ENCODE measurements around the gene MIEF1. TPM values are rescaled to one million over a fixed set of nuclear protein-coding genes. Genes with fewer than 3 reads are reported as not detected.

Gene MIEF1
- total and polyA plus RNA-seq, 2 donors (not counting 1 experiment from before 2014, with no cell fraction given) = 9.8 to 37.2 TPM

GRCh38 chr22:39490135-39490798 is 11.8 kb upstream of the MIEF1 start:
- CTCF ChIA-PET = interaction anchor here (0.6 to 10.4 kb wide), 19 partner anchors 10 to 554 kb away, joined by 3 to 166 read pairs (median 4); partner anchors contain the start of genes MIEF1 and TAB1
- ATAC-seq (ENCODE audit: low read depth) = peak; percentile 98
- TF ChIP-seq CTCF (IDR thresholded peaks at IDR 0.05) (no peak), EZH2 (IDR thresholded peaks at IDR 0.05; ENCODE audit: borderline replicate concordance, insufficient read depth, low read depth, low read length, poor library complexity, severe bottlenecking) (no peak)
- peak overlapping the region; percentile 79 for H3K27ac Mint-ChIP-seq
- Histone ChIP-seq H3K4me1 (ENCODE audit: control insufficient read depth in 2 of 2, insufficient read depth in 2 of 2, low read length in 2 of 2) (peaks cover 4 to 14% of the 10 kb centered on the region in 2 donors), H4K20me1 (ENCODE audit: control insufficient read depth, insufficient read depth, low read length, poor library complexity, severe bottlenecking) (no peaks in the 10 kb centered on the region), H3K9me3 (ENCODE audit: control extremely low read depth in 1 of 3, control insufficient read depth in 2 of 3, insufficient read depth in 1 of 3, low read length in 2 of 3) (no peaks in the 10 kb centered on the region), H3K27ac (ENCODE audit: low read length in 2 of 2) (no peak overlapping the region), H3K79me2 (ENCODE audit: control insufficient read depth, insufficient read depth, low read length) (no peaks in the 10 kb centered on the region), H3K9ac (ENCODE audit: low read length) (no peak overlapping the region), H3K27me3 (replicated peaks in 1 of 4; ENCODE audit: control extremely low read depth in 1 of 4, control insufficient read depth in 3 of 4, insufficient read depth in 4 of 4, low read length in 3 of 4) (no peaks in the 10 kb centered on the region), H3K4me2 (replicated peaks; ENCODE audit: low read depth, low read length, poor library complexity, severe bottlenecking) (peak overlapping the region; percentile 66), H3K4me3 (ENCODE audit: control extremely low read depth in 1 of 5, extremely low read depth in 1 of 5, insufficient read depth in 1 of 5, low read depth in 2 of 5, low read length in 4 of 5) (peak overlapping the region in 2 of 5 experiments; percentile 12 to 37), H2AFZ (ENCODE audit: insufficient read depth, low read depth, low read length, poor library complexity, severe bottlenecking) (peak overlapping the region; percentile 46), H3K36me3 (replicated peaks in 1 of 2; ENCODE audit: control extremely low read depth in 1 of 2, control insufficient read depth in 1 of 2, extremely low read depth in 1 of 2, insufficient read depth in 2 of 2, low read length in 1 of 2) (peaks cover 0 to 3% of the 10 kb centered on the region in 2 experiments)
- intact Hi-C loops (cut with micrococcal nuclease) = loop anchor here (2.0 kb wide), 1 partner anchor 43 kb away; no protein-coding TSS in a partner anchor
- H3K27me3 Mint-ChIP-seq = no peaks in the 10 kb centered on the region
- WGBS (ENCODE audit: insufficient coverage) = 39% methylated on average over 10 of the region's 13 CpGs
- H3K4me3 Mint-ChIP-seq = peak overlapping the region; percentile 59
- POLR2A ChIA-PET = interaction anchor here (0.6 to 1.7 kb wide), 8 partner anchors 12 to 452 kb away, joined by 3 to 22 read pairs (median 4); partner anchors contain the start of genes ATF4, MIEF1, RPL3 and TAB1
- H3K9me3 Mint-ChIP-seq (ENCODE audit: insufficient read depth) = no peaks in the 10 kb centered on the region
- H3K4me1 Mint-ChIP-seq = peaks cover 21% of the 10 kb centered on the region
- DNase-seq = peak; percentile 86

Measured in B cell (primary cell).